Muscle of back (tissue), 13 donors: Measurements from ENCODE around the gene TFRC. TPM values are rescaled to one million over a fixed set of nuclear protein-coding genes. Genes with fewer than 3 reads are reported as not detected.
"Not testable (repeated sequence)": the region's sequence is repeated elsewhere in the genome, so short reads cannot be mapped to it uniquely, and the experiment has no call there.

Source experiments
- DNase-seq, 3 donors: peaks; one replicate each; pipeline versions ENCODE4 v3.0.0 to v3.0.0-alpha.2; 2013
- long read RNA-seq, 9 donors: transcript quantifications; one replicate each; lab custom pipeline, GENCODE V29; 2026
- polyA plus RNA-seq, 10 donors: library from polyadenylated mRNA; unstranded; fragments of 120-200 nt; gene quantifications; one replicate each; pipeline ENCODE4 v1.2.1, GENCODE V29; 2013; ENCODE audit not compliant: insufficient read length in 10 of 10

TFRC gene
- polyA plus RNA-seq, result 10 to 100 TPM; 27.5 to 76.7 (median 36.7) TPM
- long read RNA-seq, donor 1, full-length matches to known transcripts, result 2 of 2 reads
- long read RNA-seq, donor 1, partial matches to known transcripts, result 0 of 2 reads
- long read RNA-seq, donor 1, other reads (novel, unspliced or antisense), result 0 of 2 reads
- long read RNA-seq, donor 2, full-length matches to known transcripts, result 3 of 3 reads
- long read RNA-seq, donor 2, partial matches to known transcripts, result 0 of 3 reads
- long read RNA-seq, donor 2, other reads (novel, unspliced or antisense), result 0 of 3 reads
- long read RNA-seq, donor 3, result 0 reads
- long read RNA-seq, donor 4, full-length matches to known transcripts, result 2 of 2 reads
- long read RNA-seq, donor 4, partial matches to known transcripts, result 0 of 2 reads
- long read RNA-seq, donor 4, other reads (novel, unspliced or antisense), result 0 of 2 reads
- long read RNA-seq, donor 5, full-length matches to known transcripts, result 2 of 2 reads
- long read RNA-seq, donor 5, partial matches to known transcripts, result 0 of 2 reads
- long read RNA-seq, donor 5, other reads (novel, unspliced or antisense), result 0 of 2 reads
- long read RNA-seq, donor 6, full-length matches to known transcripts, result 4 of 4 reads
- long read RNA-seq, donor 6, partial matches to known transcripts, result 0 of 4 reads
- long read RNA-seq, donor 6, other reads (novel, unspliced or antisense), result 0 of 4 reads
- long read RNA-seq, donor 7, partial matches to known transcripts, result 0 of 1 reads
- long read RNA-seq, donor 7, other reads (novel, unspliced or antisense), result 0 of 1 reads
- long read RNA-seq, donor 8, full-length matches to known transcripts, result 1 of 1 reads
- long read RNA-seq, donor 8, partial matches to known transcripts, result 0 of 1 reads
- long read RNA-seq, donor 8, other reads (novel, unspliced or antisense), result 0 of 1 reads
- long read RNA-seq, donor 9, result 0 reads

GRCh38 chr3:196081834-196082618 lies at the start of gene TFRC:
Gene TFRC, minus strand, starts transcription at chr3:196082090. Its CDS starts 4,991 bp downstream, at chr3:196077099.
- DNase-seq, result peak; percentile 94 to 98 (median 97)

GRCh38 chr3:196128172-196128843 lies 46.4 kb upstream of the TFRC start:
- no peak for DNase-seq

DNA sequence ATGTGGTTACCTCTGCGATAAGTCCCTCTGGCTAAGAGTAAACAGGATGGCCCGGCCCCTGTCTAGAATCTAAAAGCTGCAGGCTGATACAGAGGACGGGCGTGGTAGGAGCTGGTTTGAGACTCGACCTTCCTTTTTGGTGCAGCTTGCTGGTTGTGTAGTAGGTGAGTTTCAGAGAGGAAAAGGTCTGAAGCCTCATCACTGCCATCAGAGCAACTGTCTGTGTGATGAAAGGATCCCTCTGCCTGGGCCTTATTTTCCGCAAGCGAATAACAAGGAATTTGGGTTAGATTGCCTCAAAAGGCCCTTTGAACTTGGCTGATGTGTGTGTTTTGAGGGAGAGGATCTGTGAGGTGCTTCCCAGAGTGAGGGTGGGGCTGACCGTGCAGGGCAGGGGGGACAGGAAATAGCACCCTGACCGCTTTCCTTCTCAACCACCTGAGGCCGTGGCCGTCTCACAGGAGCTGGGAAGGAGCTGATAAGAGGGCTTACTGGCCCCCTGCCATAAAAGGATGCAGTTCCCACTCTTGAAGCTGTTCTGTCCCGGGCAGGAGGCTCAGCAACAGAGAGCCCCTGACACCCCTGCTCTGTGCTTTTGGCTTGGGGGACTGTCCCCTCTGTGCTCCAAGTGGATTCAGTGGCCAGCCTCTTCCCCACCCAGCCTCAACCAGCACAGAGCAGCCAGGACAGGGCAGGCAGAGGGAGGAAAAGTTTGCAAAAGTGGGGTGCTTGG lies 45.6 kb upstream of the TFRC start:
- DNase-seq, result no peak

GRCh38 chr3:196124608-196125007 lies 42.7 kb upstream of the TFRC start:
- DNase-seq, result no peak

GRCh38 chr3:196122688-196123046 lies 40.8 kb upstream of the TFRC start:
- DNase-seq, result no peak

- DNase-seq, result no peak
Observed at GRCh38 chr3:196122021-196122687, 40.3 kb upstream of the TFRC start.

DNA sequence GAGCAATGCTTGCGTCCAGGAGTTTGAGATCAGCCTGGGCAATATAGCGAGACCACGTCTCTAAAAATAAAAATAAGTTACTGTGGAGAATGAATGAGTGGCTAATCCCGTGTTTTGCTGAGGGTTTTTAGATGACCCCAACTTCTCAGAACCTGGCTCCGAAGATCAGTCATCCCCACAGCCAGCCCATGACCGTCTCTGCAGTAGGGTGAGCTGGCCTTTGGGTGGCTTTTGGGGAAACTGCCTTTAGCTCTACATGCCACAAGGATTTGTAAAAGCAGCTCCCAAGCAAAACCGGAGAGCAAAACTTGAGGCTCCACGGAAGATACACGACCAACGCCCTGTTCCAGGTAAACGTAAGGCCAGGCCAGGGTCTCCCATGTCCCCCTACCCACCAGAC lies 39.2 kb upstream of the TFRC start:
- DNase-seq, result no peak

- peak in 2 of 3 donors; percentile 25 to 45 for DNase-seq
Observed at GRCh38 chr3:196120291-196120951, 38.5 kb upstream of the TFRC start.

- no peak for DNase-seq
Observed at GRCh38 chr3:196117809-196118208, 35.9 kb upstream of the TFRC start.

DNA sequence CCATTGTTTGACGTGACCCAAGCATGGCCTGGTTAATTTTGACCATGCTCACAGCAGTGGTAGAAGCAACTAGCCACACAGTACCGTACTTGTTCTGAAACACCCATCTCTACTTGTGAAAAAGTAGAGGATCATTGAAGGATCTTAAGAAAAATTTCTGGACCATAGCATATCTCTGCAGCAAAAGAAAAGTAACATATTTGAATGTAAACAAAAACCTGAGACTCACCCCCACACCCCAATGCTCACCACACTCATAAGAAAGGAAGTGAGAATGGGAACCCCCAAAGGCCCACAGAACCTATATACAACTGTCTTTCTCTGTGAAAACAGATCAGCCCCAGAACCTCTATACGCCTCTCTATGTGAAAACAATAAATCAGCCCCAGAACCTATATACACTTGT lies 33.8 kb upstream of the TFRC start:
- no peak for DNase-seq

- no peak for DNase-seq
Observed at GRCh38 chr3:196111939-196112386, 30.1 kb upstream of the TFRC start.

- no peak for DNase-seq
Observed at GRCh38 chr3:196108075-196108743, 26.3 kb upstream of the TFRC start.

DNA sequence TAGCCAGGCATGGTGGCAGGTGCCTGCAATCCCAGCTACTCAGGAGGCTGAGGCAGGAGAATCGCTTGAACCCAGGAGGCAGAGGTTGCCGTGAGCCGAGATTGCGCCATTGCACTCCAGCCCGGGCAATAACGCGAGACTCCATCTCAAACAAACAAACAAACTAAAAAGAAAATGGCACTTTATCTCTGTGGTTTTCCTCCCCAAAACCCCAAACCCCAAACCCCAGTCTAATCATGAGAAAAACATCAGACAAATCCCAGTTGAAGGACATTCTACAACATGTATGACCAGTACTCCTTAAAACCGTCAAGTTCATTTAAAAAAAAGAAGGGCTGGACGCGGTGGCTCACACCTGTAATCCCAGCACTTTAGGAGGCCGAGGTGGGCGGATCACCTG lies 22.8 kb upstream of the TFRC start:
- not testable (repeated sequence) for DNase-seq

GRCh38 chr3:196098365-196098980 lies 16.6 kb upstream of the TFRC start:
- not testable (repeated sequence) for DNase-seq

- no peak for DNase-seq
Observed at GRCh38 chr3:196097373-196098154, 15.7 kb upstream of the TFRC start.

DNA sequence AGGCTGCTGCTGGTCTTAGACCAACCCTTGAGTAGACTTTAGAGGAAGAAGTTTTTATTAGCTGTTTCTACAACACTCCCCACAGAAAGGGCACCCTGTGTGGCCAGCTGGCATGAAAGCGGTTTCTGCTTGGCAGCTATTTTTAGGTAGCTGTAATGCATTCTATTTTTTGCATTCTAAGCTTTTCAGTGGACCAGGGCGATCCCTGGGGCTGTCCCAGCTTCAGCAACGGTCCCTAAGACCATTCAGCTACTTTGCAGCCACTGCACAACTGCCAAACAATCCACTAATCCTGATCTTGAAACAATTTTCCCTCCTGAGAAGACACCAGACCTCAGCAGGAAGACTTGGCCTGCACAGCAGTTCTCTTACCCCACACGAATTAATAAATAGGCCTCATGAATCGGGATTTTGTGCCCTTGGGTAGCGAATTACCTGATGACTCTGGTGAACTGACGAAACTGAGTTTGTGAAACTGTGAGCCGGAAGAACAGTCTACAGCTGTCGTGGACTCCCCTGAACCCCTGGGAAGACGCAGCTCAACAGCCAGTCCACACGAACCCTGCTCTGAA lies 14.6 kb upstream of the TFRC start:
- DNase-seq, result peak in 2 of 3 donors; percentile 17 to 42
